NCI-H1436 treated with DMSO at 0.1 percent for 48 hours (cell line): Measurements from ENCODE around the gene ZBTB8A.

Experiments
- DNase-seq: peaks from one replicate; lab custom pipeline; 2025; lab: John Stamatoyannopoulos, UW

ZBTB8A gene

GRCh38 chr1:32652244-32652962 is 113.2 kb downstream of the ZBTB8A start:
- no peak for DNase-seq
